ENCODE results near the gene CCDC83. TPM values are rescaled to one million over a fixed set of nuclear protein-coding genes. Genes with fewer than 3 reads are reported as not detected.
A peak's percentile ranks its signal among the peaks of the same experiment; 100 is the strongest.

CCDC83 gene
- polyA plus RNA-seq, 1 of the 3 experiments (the other 2 are of a cell fraction), result not detected

DNA sequence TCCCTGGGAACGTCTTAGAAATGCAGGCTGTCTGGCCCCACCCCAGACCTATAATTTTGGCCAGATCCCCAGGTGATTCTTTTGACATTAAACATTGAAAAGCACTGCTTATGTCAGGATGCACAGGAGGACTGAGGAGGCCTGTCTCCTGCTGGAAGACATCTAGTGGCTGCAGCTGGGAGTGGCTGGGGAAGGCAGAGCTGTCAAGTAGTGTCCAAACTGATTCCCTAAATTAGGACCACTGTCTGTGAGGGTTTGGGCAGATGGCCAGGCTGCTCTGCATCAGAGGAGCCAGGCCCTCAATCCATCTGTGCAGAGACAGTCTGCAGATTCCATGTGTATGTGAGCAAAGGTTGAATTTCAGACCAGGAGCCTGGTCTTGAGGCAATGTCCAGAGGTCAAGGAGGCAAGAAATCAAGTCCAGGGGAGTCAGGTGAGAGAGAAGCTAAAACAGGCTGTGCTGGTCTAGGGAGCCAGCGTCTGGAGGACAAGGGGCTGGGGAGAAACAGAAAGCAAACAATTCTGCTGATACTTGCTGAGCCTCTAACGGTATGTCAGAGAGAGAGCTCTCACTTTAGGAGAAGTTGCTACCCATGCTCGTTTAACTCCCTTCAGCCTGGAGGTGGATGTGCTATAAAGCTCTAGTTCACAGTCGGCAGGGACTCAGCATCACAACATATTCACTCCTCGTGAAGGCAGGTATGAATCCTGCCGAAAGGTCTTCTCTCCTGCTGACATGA, 28.9 kb upstream of the CCDC83 start:
- no peaks in the 10 kb centered on the region for H3K36me3 ChIP-seq (replicated peaks in 1 of 2; ENCODE audit: control insufficient read depth in 1 of 2, insufficient read depth in 2 of 2, low read length in 1 of 2)
- no peak overlapping the region for H3K9ac ChIP-seq
- no peaks in the 10 kb centered on the region for H3K27me3 ChIP-seq (ENCODE audit: insufficient read depth)
- H3K9me2 ChIP-seq, result no peaks in the 10 kb centered on the region
- H3K4me1 ChIP-seq (ENCODE audit: control insufficient read depth in 1 of 2, insufficient read depth in 2 of 2, low read depth in 1 of 2, low read length in 1 of 2), result peaks cover 14 to 33% of the 10 kb centered on the region in 2 experiments
- TF ChIP-seq JUND (IDR thresholded peaks at IDR 0.05), result no peak
- no peak for TF ChIP-seq TEAD4 (IDR thresholded peaks at IDR 0.05; ENCODE audit: borderline replicate concordance, insufficient read depth)
- peak; percentile 49 for TF ChIP-seq RAD21 (IDR thresholded peaks at IDR 0.05; ENCODE audit: low read length)
- TF ChIP-seq SMC3 (IDR thresholded peaks at IDR 0.05; ENCODE audit: low read depth, low read length), result peak; percentile 63
- TF ChIP-seq RFX5 (IDR thresholded peaks at IDR 0.05; ENCODE audit: low read length), result no peak
- TF ChIP-seq, protein P1, sequence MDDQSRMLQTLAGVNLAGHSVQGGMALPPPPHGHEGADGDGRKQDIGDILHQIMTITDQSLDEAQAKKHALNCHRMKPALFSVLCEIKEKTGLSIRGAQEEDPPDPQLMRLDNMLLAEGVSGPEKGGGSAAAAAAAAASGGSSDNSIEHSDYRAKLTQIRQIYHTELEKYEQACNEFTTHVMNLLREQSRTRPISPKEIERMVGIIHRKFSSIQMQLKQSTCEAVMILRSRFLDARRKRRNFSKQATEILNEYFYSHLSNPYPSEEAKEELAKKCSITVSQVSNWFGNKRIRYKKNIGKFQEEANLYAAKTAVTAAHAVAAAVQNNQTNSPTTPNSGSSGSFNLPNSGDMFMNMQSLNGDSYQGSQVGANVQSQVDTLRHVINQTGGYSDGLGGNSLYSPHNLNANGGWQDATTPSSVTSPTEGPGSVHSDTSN (IDR thresholded peaks at IDR 0.05), result peak; percentile 70
- peak; percentile 49; the same call in 1 of the 2 replicates for TF ChIP-seq SIN3A (IDR thresholded peaks at IDR 0.05; ENCODE audit: borderline replicate concordance, low read depth, low read length)
- no peak for TF ChIP-seq RXRA (IDR thresholded peaks at IDR 0.05; ENCODE audit: borderline replicate concordance, low read depth)
- no peak for TF ChIP-seq GATA2 (CRISPR knock-in tag; IDR thresholded peaks at IDR 0.05)
- TF ChIP-seq FOXJ3 (CRISPR knock-in tag; IDR thresholded peaks at IDR 0.05), result no peak
- no peak for TF ChIP-seq TAF1 (IDR thresholded peaks at IDR 0.05; ENCODE audit: borderline replicate concordance, low read depth, low read length)
- TF ChIP-seq, protein P2, sequence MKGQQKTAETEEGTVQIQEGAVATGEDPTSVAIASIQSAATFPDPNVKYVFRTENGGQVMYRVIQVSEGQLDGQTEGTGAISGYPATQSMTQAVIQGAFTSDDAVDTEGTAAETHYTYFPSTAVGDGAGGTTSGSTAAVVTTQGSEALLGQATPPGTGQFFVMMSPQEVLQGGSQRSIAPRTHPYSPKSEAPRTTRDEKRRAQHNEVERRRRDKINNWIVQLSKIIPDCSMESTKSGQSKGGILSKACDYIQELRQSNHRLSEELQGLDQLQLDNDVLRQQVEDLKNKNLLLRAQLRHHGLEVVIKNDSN (IDR thresholded peaks at IDR 0.05; ENCODE audit: borderline replicate concordance, low read depth), result no peak
- TF ChIP-seq YY1 (IDR thresholded peaks at IDR 0.05; ENCODE audit: low read depth), result no peak
- TF ChIP-seq, protein P3, sequence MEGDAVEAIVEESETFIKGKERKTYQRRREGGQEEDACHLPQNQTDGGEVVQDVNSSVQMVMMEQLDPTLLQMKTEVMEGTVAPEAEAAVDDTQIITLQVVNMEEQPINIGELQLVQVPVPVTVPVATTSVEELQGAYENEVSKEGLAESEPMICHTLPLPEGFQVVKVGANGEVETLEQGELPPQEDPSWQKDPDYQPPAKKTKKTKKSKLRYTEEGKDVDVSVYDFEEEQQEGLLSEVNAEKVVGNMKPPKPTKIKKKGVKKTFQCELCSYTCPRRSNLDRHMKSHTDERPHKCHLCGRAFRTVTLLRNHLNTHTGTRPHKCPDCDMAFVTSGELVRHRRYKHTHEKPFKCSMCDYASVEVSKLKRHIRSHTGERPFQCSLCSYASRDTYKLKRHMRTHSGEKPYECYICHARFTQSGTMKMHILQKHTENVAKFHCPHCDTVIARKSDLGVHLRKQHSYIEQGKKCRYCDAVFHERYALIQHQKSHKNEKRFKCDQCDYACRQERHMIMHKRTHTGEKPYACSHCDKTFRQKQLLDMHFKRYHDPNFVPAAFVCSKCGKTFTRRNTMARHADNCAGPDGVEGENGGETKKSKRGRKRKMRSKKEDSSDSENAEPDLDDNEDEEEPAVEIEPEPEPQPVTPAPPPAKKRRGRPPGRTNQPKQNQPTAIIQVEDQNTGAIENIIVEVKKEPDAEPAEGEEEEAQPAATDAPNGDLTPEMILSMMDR (IDR thresholded peaks at IDR 0.05), result peak; percentile 62
- no peak for TF ChIP-seq EP300 (IDR thresholded peaks at IDR 0.05; ENCODE audit: borderline replicate concordance in 1 of 2, low read depth in 1 of 2, low read length in 1 of 2)
- TF ChIP-seq, protein P4, sequence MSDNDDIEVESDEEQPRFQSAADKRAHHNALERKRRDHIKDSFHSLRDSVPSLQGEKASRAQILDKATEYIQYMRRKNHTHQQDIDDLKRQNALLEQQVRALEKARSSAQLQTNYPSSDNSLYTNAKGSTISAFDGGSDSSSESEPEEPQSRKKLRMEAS (IDR thresholded peaks at IDR 0.05; ENCODE audit: low read depth), result no peak
- H3K4me2 ChIP-seq, result peak overlapping the region; percentile 70; the same call in 1 of the 2 replicates
- CTCF ChIA-PET, result interaction anchor here (0.7 to 2.1 kb wide), 12 partner anchors 8 to 235 kb away, joined by 3 to 7 read pairs (median 4); partner anchors contain the start of gene CCDC83
- no peak overlapping the region for H2AFZ ChIP-seq (ENCODE audit: low read depth)
- H3K9me3 ChIP-seq, result no peaks in the 10 kb centered on the region
- H3K79me2 ChIP-seq (ENCODE audit: insufficient read depth), result no peaks in the 10 kb centered on the region
- no peak overlapping the region for H3K4me3 ChIP-seq (ENCODE audit: low read depth in 2 of 2, low read length in 1 of 2)
- peaks cover 4% of the 10 kb centered on the region; the same call in 1 of the 2 replicates for H4K20me1 ChIP-seq (ENCODE audit: insufficient read depth)
- POLR2A ChIA-PET, result no interaction called here
- peak; percentile 64 for DNase-seq
- H3F3A ChIP-seq (replicated peaks; ENCODE audit: insufficient read depth), result peaks cover 19% of the 10 kb centered on the region
- WGBS (ENCODE audit: low lambda C conversion rate), result 73% methylated on average over 6 of the region's 7 CpGs
- H3K27ac ChIP-seq (ENCODE audit: low read depth in 2 of 2, low read length in 1 of 2), result peak overlapping the region; percentile 40 to 97; a peak in 2 of 4 replicates
